Measurements from ENCODE around the gene KCNMB2.
"Not testable (repeated sequence)": the region's sequence is repeated elsewhere in the genome, so short reads cannot be mapped to it uniquely, and the experiment has no call there.

KCNMB2 gene

DNA sequence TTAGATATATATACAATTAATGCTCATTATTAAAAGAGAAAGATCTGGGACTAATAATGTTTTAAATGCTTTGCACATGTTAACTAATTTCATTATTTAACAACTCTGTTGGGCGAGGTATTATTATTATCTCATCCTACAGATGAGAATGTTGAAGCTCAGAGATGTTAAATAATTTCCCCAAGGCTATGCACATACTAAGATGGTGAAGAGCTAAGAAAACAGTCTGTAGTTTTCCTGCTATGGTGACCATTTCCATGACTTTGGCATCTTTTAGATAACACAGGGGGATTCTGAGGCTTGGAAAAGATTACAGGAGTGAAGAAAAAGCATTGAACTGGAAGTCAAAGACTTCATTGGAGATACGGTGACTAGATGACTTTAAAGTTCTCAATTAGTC is 308.7 kb downstream of the KCNMB2 start:
- H3K27ac ChIP-seq: no peak overlapping the region
- DNase-seq (ENCODE audit: low read depth, low spot score): no peak

DNA sequence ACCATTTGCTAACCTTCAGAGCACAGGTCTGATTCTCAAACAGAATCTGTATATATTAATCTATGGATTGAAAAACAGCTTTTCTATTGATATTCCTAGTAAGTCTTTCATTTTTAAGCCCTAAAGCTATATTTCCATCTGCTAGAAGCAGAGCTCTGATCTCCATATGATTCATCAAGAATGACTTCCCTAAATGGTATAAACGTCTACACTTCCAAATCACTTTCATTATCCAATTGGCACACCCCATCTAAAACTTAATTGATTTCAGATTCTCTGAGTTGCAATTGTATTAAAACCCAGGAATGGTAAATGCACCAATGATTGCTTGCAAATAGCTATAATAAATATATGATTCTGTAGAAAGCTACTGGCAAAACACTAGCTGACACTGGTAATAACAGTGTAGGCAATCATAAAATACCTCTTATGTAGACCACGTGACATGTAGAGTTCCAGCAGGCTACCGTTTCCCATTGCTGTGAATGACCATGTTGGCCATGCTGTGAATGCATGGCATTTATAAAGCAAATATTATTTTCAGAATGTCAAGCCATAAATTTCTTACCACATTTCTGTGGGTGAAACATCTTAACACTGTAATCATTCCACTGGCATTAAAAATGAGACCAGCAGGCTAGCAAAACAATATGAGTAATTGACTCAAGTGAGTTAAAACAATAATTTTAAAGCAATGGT is 309.3 kb downstream of the KCNMB2 start:
- H3K27ac ChIP-seq: no peak overlapping the region
- no peak for DNase-seq (ENCODE audit: low read depth, low spot score)

DNA sequence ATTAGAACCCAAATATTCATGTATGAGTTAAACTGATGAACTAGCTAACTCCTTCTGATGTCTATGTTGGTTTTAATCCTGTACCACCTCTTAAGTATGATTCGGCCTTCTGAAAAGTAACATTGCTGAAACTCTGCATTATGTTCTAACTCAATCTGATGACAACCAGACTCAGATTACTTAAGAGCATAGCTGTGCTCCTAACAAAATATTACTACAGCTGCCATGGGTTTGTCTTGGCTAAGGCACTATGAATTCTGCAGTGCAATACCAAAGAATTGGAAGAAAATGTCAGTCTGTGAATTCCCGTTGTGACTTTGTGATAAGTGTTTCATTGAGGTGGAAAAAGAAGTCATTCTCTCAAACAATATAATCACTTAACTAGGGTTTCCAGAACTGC is 311.0 kb downstream of the KCNMB2 start:
- DNase-seq (ENCODE audit: low read depth, low spot score): no peak
- no peak overlapping the region for H3K27ac ChIP-seq

DNA sequence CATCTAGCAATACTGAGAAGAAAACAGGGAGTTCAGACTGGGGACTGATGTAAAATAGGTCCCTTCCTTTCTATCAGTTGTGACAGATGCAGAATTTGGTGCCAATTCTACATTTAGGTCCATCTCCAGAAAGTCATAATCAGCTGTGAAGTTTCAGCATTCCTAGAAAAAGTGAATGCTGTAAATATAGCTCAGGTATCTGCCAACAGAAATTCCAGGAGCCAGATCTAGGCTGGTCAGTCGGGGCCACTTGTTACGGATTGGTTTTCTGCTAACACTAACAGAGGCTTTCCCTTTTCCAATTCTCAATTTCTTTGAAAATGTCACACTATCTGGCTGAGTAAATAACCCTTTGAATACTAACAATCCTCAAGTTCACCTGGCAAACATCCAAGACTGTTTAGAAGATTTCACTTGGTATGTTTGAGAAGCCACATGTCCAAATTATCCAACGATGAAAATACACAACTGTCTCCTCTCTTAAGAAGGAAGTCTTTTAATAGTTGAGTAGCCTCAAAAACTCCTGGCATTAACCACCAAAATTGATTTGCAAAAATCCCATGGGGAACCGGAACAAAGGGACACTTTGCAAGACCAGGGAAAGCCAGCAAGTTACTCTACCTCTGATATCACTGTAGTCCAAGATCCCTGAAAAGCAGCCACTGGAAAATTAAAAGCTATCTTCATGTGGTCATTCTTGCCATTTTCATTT is 313.1 kb downstream of the KCNMB2 start:
- no peak for DNase-seq (ENCODE audit: low read depth, low spot score)
- H3K27ac ChIP-seq: no peak overlapping the region

DNA sequence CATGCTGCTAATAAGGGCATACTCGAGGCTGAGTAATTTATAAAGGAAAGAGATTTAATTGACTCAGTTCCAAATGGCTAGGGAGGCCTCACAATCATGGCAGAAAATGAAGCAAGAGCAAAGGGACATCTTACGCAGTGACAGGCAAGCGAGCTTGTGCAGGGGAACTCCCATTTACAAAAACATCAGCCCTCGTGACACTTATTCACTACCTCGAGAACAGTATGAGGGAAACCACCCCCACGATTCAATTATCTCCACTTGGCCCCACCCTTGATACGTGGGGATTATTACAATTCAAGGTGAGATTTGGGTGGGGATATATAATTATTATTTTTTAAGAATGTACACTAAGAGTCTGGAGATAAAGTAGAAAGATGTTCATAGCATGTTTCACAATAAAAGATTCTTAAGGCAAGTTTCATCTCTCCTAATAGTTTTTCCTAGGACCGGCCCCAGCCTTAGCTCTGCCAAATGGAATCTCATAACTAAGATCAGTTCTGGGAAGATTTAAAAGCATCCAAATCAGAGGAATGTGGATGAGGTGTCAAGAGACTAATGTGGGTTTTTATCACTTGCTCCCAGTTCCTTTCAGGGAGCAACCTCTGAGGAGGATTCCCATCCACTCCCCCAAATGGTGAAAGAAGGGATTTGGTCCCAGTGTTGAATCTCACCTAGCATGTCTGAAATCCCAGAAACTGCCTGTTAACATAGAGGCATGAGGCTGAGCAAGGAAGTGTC is 314.4 kb downstream of the KCNMB2 start:
- no peak for DNase-seq (ENCODE audit: low read depth, low spot score)
- H3K27ac ChIP-seq: no peak overlapping the region

DNA sequence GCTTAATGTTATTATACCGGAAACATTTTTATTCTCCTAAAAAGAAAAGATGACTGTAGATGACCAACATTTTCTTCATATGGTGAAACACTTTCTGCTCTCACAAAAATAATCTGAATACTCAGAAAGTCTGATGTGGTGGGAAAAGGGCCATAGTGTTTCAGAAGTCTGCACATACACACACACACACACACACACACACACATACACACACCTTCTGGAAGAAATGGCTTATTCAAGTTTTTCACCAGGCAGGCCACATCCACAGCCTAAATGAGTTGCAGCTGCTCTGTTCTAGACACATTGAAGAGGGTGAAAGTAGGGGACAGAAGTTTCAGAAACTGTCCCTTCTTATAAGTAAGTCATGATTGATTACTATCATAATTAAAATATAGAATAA is 315.3 kb downstream of the KCNMB2 start:
- DNase-seq (ENCODE audit: low read depth, low spot score): no peak
- H3K27ac ChIP-seq: no peak overlapping the region

DNA sequence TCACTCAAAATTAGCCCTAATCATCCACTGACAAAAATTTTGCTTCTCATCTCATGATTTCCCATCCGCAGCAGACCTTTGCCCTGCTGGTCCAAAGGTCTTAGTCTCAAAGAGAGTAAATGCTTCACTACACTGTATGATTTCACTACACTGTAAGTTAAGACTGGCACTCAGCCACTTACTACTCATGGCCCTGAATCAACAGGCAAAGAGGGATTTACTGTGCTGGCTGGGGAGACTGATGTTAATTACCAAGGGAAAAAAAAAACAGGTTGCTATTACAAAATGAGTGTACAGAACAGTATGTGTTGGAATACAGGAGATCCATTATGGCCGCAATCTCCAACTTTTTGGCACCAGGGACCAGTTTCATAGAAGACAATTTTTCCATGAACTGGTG is 320.6 kb downstream of the KCNMB2 start:
- no peak for DNase-seq (ENCODE audit: low read depth, low spot score)
- H3K27ac ChIP-seq: no peak overlapping the region

DNA sequence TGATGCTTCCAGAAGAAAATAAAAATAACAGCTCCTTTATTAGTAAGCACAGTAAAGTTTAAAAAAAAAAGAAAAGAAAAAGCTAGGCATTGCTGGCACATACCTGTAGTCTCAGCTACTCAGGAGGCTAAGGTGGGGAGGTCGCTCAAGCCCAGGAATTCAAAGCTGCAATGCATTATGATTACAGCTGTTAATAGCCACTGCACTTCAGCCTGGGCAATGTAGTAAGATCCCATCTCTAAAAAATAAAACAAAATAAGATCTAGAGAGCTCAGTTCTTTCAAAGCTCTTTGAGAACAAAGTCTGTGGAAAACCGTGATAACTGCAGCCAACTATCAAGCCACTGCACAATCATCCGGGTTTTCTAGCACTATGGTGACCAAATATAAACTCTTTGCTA is 323.1 kb downstream of the KCNMB2 start:
- no peak overlapping the region for H3K27ac ChIP-seq
- no peak for DNase-seq (ENCODE audit: low read depth, low spot score)

DNA sequence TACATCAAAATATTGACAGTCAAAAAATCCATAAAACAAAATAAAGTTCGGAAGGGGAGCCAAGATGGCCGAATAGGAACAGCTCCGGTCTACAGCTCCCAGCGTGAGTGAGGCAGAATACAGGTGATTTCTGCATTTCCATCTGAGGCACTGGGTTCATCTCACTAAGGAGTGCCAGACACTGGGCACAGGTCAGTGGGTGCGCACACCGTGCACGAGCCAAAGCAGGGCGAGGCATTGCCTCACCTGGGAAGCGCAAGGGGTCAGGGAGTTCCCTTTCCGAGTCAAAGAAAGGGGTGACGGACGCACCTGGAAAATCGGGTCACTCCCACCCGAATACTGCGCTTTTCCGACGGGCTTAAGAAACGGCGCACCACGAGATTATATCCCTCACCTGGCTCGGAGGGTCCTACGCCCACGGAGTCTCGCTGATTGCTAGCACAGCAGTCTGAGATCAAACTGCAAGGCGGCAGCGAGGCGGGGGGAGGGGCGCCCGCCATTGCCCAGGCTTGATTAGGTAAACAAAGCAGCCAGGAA is 323.7 kb downstream of the KCNMB2 start:
- not testable (repeated sequence) for H3K27ac ChIP-seq; DNase-seq (ENCODE audit: low read depth, low spot score)

DNA sequence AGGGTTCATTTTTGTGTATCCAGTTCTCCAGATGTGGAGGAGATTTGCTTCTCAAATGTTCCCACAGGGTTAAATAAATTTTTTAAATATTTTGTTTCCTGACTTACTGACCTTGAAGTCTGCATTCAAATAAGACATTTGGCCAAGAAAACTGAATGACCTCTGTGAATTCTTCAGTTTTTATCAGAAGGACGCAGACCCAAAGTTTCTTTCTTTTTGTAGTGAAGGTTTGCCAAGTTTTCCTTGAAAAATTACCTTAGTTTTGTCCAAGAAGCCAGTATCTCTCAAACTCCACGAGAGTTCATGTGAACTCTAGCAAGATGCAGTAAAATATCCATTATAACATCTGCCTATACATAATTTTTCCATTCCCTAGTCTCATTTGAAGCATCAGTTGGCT is 332.4 kb downstream of the KCNMB2 start:
- H3K27ac ChIP-seq: no peak overlapping the region
- DNase-seq (ENCODE audit: low read depth, low spot score): no peak

DNA sequence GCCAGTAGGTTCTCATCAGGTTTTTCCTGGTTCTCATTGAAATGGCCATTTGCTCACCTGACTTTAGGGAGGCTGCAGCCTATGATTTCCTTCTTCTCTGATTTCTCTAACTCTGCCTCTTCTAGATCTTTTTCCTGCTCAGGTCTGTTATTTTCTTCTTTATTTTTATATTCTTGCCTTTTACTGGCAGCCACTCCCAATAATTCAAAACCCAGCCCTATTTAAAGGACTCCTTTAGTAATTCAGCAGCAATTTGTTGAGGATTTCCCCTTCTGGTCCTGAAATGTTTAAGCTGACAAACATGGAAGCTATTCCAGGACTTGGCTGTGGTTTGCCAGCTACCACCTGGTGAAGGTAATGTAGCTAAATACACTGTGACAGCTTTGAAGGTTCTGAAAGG is 333.8 kb downstream of the KCNMB2 start:
- no peak for DNase-seq (ENCODE audit: low read depth, low spot score)
- no peak overlapping the region for H3K27ac ChIP-seq

DNA sequence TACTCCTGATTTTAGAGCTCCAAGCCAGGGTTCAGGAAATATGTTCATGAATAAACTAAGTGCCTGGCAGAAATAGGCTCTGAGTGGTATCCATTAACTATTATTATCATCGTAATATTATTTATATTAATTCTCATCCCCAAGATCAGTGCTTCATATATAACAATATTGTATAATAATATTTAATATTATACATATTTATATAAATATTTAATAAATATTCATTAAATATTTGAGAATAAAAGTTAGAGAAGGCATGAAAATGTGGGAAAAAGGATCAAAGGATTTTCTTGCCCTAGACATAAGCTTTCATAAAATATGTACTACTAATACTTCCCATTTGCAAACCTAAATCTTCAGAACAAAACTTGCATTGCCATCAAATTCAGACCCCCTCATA is 338.9 kb downstream of the KCNMB2 start:
- no peak for DNase-seq (ENCODE audit: low read depth, low spot score)

DNA sequence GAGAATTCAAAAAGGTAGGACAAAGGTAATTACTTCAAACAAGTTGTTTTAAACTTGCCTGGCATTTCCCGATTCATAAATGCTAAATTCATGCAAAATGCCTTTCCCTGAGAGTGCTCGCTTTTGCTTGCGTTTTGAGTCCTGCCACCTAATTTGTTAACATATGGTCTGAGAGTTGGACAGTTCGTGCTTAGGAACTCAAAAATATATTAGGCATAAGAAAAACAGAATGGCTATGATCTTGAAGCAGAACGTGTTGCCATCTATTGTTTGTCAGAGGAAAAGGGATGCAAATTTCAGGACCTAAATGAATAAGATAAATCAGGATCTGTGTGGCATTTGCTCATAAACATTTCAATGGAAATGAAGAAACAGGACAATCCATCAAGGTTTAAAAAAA is 339.6 kb downstream of the KCNMB2 start:
- no peak overlapping the region for H3K27ac ChIP-seq
- DNase-seq (ENCODE audit: low read depth, low spot score): no peak

More for the DNA sequence above, 338.9 kb downstream of the KCNMB2 start:
- H3K27ac ChIP-seq: no peak overlapping the region

DNA sequence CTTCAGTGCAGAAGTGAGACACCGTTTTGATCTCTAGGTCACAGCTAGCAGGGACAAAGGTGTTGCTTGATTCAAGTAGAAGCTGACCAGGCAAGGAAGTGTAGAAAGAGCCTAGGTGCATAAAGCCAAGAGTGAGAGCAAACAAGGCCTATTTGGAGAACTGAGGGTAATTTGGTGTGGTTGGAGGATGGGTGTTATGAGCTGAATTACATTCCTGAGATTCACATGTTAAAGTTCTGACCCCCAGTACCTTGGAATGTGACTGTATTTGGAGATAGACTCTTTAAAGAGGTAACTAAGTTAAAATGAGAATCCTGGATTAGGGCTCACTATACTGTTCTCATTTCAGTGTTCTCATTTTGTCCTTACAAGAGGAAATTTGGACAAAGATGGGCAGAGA is 344.0 kb downstream of the KCNMB2 start:
- H3K27ac ChIP-seq: no peak overlapping the region
- DNase-seq (ENCODE audit: low read depth, low spot score): no peak
